SKM-1 treated with dmso at 0.1 percent for 144 hours (cell line): Measurements from ENCODE around the gene TNFRSF1B.
"Not testable (repeated sequence)": the region's sequence is repeated elsewhere in the genome, so short reads cannot be mapped to it uniquely, and the experiment has no call there.

Experiments used
- DNase-seq: peaks from one replicate; lab custom pipeline; 2025; ENCODE audit not compliant: unreplicated experiment; lab: John Stamatoyannopoulos, UW

Gene TNFRSF1B

GRCh38 chr1:12209495-12209832, 42.7 kb downstream of the TNFRSF1B start:
- DNase-seq, result no peak

GRCh38 chr1:12215118-12215961, 48.5 kb downstream of the TNFRSF1B start:
- DNase-seq, result no peak

GRCh38 chr1:12219800-12220199, 53.0 kb downstream of the TNFRSF1B start:
- DNase-seq, result no peak

- no peak for DNase-seq
Observed at GRCh38 chr1:12220890-12221289, 54.1 kb downstream of the TNFRSF1B start.

GRCh38 chr1:12222700-12223099, 55.9 kb downstream of the TNFRSF1B start:
- not testable (repeated sequence) for DNase-seq

GRCh38 chr1:12224092-12224491, 57.3 kb downstream of the TNFRSF1B start:
- not testable (repeated sequence) for DNase-seq

- DNase-seq, result no peak
Observed at GRCh38 chr1:12228979-12229378, 62.2 kb downstream of the TNFRSF1B start.

- no peak for DNase-seq
Observed at GRCh38 chr1:12229386-12229834, 62.6 kb downstream of the TNFRSF1B start.

- DNase-seq, result peak; percentile 74
Observed at GRCh38 chr1:12229835-12230548, 63.2 kb downstream of the TNFRSF1B start, which contains the start of gene VPS13D. Gene VPS13D, plus strand, starts transcription at chr1:12230030. Its CDS starts 4,237 bp downstream, at chr1:12234267.

GRCh38 chr1:12230549-12231275, 63.9 kb downstream of the TNFRSF1B start:
- DNase-seq, result no peak

- DNase-seq, result no peak
Observed at GRCh38 chr1:12231276-12231595, 64.4 kb downstream of the TNFRSF1B start.

- DNase-seq, result no peak
Observed at GRCh38 chr1:12232221-12232620, 65.4 kb downstream of the TNFRSF1B start.

- DNase-seq, result peak; percentile 19
Observed at GRCh38 chr1:12244078-12244477, 77.3 kb downstream of the TNFRSF1B start.

GRCh38 chr1:12244585-12244984, 77.8 kb downstream of the TNFRSF1B start:
- DNase-seq, result no peak

GRCh38 chr1:12245116-12245515, 78.3 kb downstream of the TNFRSF1B start:
- DNase-seq, result no peak

GRCh38 chr1:12245733-12246132, 78.9 kb downstream of the TNFRSF1B start:
- no peak for DNase-seq

GRCh38 chr1:12246584-12246983, 79.8 kb downstream of the TNFRSF1B start:
- DNase-seq, result no peak

GRCh38 chr1:12249181-12249580, 82.4 kb downstream of the TNFRSF1B start:
- no peak for DNase-seq

GRCh38 chr1:12249748-12250147, 83.0 kb downstream of the TNFRSF1B start:
- DNase-seq, result no peak

- no peak for DNase-seq
Observed at GRCh38 chr1:12251442-12251841, 84.7 kb downstream of the TNFRSF1B start.

- DNase-seq, result no peak
Observed at GRCh38 chr1:12255913-12256312, 89.1 kb downstream of the TNFRSF1B start.

- DNase-seq, result no peak
Observed at GRCh38 chr1:12258272-12258671, 91.5 kb downstream of the TNFRSF1B start.
